Testis (tissue), 3 donors: Measurements from ENCODE around the gene RIMBP2. TPM values are rescaled to one million over a fixed set of nuclear protein-coding genes. Genes with fewer than 3 reads are reported as not detected.

Experiments used
- DNase-seq: peaks from one replicate; pipeline ENCODE4 v3.0.0-alpha.2; 2019
- H3K27ac ChIP-seq, 2 donors: fragments of 200-600 bp; sonication (generic); one replicate each; pipeline ENCODE4 v1.5.1; 2019
- H3K27me3 ChIP-seq: fragments of 200-600 bp; sonication (generic); one replicate; pipeline ENCODE4 v1.5.1; 2019
- H3K36me3 ChIP-seq: fragments of 200-600 bp; sonication (generic); one replicate; pipeline ENCODE4 v1.5.1; 2017; ENCODE audit warnings: low read depth; ENCODE audit errors: missing control alignments
- H3K4me1 ChIP-seq: fragments of 200-600 bp; sonication (generic); one replicate; pipeline ENCODE4 v1.5.1; 2019
- H3K4me3 ChIP-seq, 2 donors: fragments of 200-600 bp; sonication (generic); one replicate each; pipeline ENCODE4 v1.5.1; 2017 to 2019
- H3K9me3 ChIP-seq: fragments of 200-600 bp; sonication (generic); one replicate; pipeline ENCODE4 v1.5.1; 2017
- CTCF ChIP-seq, 3 experiments: fragments of 450-650 bp in 2 of 3; fragments of 200-600 bp in 1 of 3; sonication (generic) in 1 of 3; IDR thresholded peaks; one replicate each; pipeline ENCODE4 v1.5.1; 2016 to 2019; ENCODE audit warnings: antibody characterized with exemption in 3 of 3, mild to moderate bottlenecking in 2 of 3, moderate library complexity in 1 of 3
- POLR2A ChIP-seq: fragments of 450-650 bp; IDR thresholded peaks from one replicate; pipeline ENCODE4 v1.6.1; 2017; ENCODE audit warnings: antibody characterized with exemption, mild to moderate bottlenecking, moderate library complexity
- WGBS, 2 donors: methylation state at CpG; one replicate each; pipeline ENCODE4 v1.1.5; 2018; 5-methylcytosine and 5-hydroxymethylcytosine counted together
- intact Hi-C: fragments of 100-400 bp; cut with DNase I; formaldehyde crosslinking; loops from one replicate; pipeline ENCODE4 v1.15.1; 2023; ENCODE audit warnings: low total_unique reads
- polyA plus RNA-seq: library from polyadenylated mRNA; stranded (reverse); fragments of 350-450 nt; fragmentation: Illumina TruSeq; extraction: RNeasy Lipid Tissue Mini Kit (QIAGEN cat#74804); gene quantifications from one replicate; pipeline ENCODE4 v1.2.3, GENCODE V29; 2014; ENCODE audit warnings: low read depth, low replicate concordance; ENCODE audit not compliant: insufficient read depth
- total RNA-seq, 2 donors: library from RNA; depleted of rRNA; stranded (reverse); fragments of >200 nt; gene quantifications; one replicate each; pipeline ENCODE4 v1.2.3, GENCODE V29; 2016

Gene RIMBP2
- total and polyA plus RNA-seq, 3 donors from 2014 or later, result 8.0 to 10.0 (median 8.7) TPM

- H3K9me3 ChIP-seq, result no peaks in the 10 kb centered on the region
- TF ChIP-seq CTCF (IDR thresholded peaks at IDR 0.05) (no peak), POLR2A (no peak)
- WGBS, 2 donors, result 79 to 94% methylated on average over 12 to 13 of the region's 13 CpGs
- H3K27ac ChIP-seq, result no peak overlapping the region
- intact Hi-C loops, result no loop called here
- H3K4me1 ChIP-seq, result no peaks in the 10 kb centered on the region
- H3K27me3 ChIP-seq, result no peaks in the 10 kb centered on the region
- no peaks in the 10 kb centered on the region for H3K36me3 ChIP-seq
- DNase-seq, result no peak
- H3K4me3 ChIP-seq, result no peak overlapping the region
These were observed 71.5 kb downstream of the RIMBP2 start for GRCh38 chr12:130644566-130644965.

- TF ChIP-seq POLR2A (no peak), CTCF (IDR thresholded peaks at IDR 0.05) (no peak)
- H3K9me3 ChIP-seq, result no peaks in the 10 kb centered on the region
- H3K4me3 ChIP-seq, result no peak overlapping the region
- H3K36me3 ChIP-seq, result no peaks in the 10 kb centered on the region
- H3K27me3 ChIP-seq, result no peaks in the 10 kb centered on the region
- DNase-seq, result no peak
- no peak overlapping the region for H3K27ac ChIP-seq
- intact Hi-C loops, result no loop called here
- 89 to 91% methylated on average over 12 of the region's 12 CpGs for WGBS, 2 donors
- H3K4me1 ChIP-seq, result no peaks in the 10 kb centered on the region
These were observed 72.0 kb downstream of the RIMBP2 start for GRCh38 chr12:130644146-130644545.

- intact Hi-C loops, result no loop called here
- Histone ChIP-seq H3K36me3 (no peaks in the 10 kb centered on the region), H3K27ac (no peak overlapping the region), H3K4me1 (no peaks in the 10 kb centered on the region), H3K27me3 (no peaks in the 10 kb centered on the region), H3K4me3 (no peak overlapping the region), H3K9me3 (no peaks in the 10 kb centered on the region)
- no peak for DNase-seq
- TF ChIP-seq CTCF (IDR thresholded peaks at IDR 0.05) (no peak), POLR2A (no peak)
- WGBS, 2 donors, result 82 to 91% methylated on average over 13 to 15 of the region's 15 CpGs
These were observed 73.2 kb downstream of the RIMBP2 start for GRCh38 chr12:130642856-130643255.

GRCh38 chr12:130641533-130642184, 74.4 kb downstream of the RIMBP2 start:
- Histone ChIP-seq H3K27me3 (no peaks in the 10 kb centered on the region), H3K36me3 (no peaks in the 10 kb centered on the region), H3K9me3 (no peaks in the 10 kb centered on the region), H3K4me3 (no peak overlapping the region), H3K4me1 (no peaks in the 10 kb centered on the region), H3K27ac (no peak overlapping the region)
- TF ChIP-seq CTCF (IDR thresholded peaks at IDR 0.05) (no peak), POLR2A (no peak)
- 88 to 91% methylated on average over 8 to 14 of the region's 14 CpGs for WGBS, 2 donors
- intact Hi-C loops, result no loop called here
- no peak for DNase-seq

- H3K27ac ChIP-seq, result no peak overlapping the region
- DNase-seq, result no peak
- no peak for TF ChIP-seq CTCF (IDR thresholded peaks at IDR 0.05)
- no peak for TF ChIP-seq POLR2A
- H3K36me3 ChIP-seq, result no peaks in the 10 kb centered on the region
- no peaks in the 10 kb centered on the region for H3K9me3 ChIP-seq
- no peak overlapping the region for H3K4me3 ChIP-seq
- 84 to 93% methylated on average over 11 of the region's 11 CpGs for WGBS, 2 donors
- no peaks in the 10 kb centered on the region for H3K4me1 ChIP-seq
- intact Hi-C loops, result no loop called here
- H3K27me3 ChIP-seq, result no peaks in the 10 kb centered on the region
These were observed 75.2 kb downstream of the RIMBP2 start for GRCh38 chr12:130640901-130641300.
